ENCODE data around the gene RER1.

RER1 gene

DNA sequence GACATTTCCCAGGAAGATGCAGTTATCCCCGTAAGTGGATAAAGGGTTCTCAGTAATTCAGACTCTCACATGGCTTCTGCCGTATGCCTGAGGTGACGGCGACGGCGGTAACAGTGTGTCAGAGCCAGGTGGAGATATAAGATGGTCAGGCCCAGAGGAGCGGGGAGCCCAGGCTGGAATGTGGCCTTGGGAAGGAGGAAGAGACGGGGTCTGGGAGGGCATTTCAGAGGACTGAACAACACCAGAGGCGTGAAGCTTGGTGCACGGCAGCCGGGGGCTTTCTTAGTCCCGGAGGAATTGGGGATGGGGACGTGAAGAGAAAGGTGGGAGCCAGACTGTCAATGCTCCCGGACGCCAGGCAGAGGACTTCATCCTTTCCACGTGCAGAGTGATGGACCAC lies 1.0 kb downstream of the RER1 start:
- DNase-seq = no peak

DNA sequence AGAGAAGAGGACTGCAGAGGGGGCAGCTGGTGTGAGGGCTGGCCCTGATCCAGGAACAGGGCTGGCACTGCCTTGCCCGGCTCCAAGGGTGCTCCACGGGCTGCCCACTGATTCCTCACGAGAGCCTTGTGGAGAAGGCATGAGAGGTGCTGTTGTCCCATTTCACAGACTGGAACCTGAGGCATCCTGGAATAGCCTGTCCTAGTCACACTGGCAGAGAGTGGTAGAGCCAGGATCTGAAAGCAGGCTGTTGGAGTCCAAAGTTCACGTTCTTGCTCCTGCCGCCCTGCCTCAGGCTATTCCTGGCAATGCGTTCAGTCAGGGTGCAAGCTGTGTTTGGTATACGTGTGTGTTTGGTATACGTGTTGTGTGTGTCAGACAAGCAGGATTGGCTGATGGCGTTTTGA lies 1.8 kb downstream of the RER1 start:
- no peak for DNase-seq

DNA sequence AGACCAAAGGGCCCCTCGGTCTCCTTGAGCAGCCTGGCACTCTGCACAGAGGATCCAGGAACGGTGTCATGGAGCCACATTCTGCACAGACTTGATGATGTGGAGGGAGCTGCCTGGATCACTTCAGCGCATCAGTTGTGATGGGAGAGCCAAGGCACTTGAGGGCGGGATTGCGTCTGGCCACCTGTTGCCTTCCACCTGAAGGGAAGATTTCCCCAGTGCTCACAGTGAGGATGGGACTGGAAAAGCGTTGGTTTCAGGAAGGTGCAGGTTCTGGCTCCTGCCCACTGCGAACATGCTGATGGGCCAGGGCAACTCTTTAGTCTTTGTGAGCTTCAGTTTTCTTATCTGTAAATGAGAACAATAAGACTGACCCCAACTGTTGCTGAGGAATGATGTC lies 2.6 kb downstream of the RER1 start:
- DNase-seq = no peak

DNA sequence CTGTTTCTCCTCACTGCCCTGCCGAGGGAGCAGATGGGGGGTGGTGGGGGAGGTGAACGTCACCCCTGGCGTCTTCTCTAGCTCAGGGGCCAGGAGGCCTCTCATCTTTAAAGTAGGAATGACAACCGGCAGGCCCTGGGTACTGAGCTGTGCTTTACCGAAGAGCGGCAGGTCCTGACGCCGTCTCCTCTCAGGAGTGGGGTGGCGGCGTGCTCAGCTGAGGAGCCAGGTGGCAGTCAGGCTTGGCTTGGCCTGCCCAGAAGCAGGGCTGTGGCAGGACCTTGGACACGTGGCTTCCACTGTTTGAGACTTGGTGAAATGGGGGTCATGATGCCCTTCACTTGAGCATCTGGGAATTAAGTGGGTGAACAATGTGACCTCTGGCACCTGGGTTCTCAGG lies 3.1 kb downstream of the RER1 start:
- no peak for DNase-seq

DNA sequence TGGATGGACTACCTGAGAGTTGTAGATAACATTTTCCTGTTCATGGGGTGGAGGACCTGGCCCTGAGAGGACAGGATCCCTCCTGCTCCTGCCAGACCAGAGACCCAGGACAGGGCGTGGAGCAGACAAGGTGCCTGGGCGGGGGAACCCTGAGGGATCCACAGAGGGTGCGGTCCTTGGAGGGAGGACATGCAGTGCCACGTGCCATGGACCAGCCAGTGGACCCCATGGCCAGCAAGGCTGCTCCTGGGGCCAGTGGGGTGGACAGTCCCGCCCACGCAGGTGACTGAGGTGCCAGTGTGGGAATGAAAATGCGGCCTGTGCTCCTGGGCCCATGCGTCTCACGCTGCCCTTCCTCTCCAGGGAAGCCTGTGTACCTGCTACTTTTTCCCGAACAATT lies 3.6 kb downstream of the RER1 start:
- no peak for DNase-seq

DNA sequence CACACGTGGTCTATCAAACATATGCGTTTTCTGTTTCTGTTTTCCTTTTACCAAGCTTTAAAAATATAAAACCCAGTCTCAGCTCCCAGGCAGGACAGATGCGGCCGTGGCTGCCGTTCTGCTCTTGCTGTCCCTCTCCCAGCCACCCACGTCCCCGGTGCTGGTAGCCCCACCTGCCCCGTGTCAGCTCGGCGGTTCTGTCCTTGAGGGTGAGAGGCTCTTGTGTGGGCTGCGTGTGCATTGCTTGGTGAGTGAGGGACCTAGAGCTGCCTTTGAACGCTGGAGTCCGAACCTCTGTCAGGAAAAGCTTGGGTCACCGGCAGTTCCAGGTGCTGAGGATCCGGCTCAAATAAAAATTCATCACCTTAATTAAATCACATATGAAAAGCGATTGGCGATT lies 4.4 kb downstream of the RER1 start:
- no peak for DNase-seq

DNA sequence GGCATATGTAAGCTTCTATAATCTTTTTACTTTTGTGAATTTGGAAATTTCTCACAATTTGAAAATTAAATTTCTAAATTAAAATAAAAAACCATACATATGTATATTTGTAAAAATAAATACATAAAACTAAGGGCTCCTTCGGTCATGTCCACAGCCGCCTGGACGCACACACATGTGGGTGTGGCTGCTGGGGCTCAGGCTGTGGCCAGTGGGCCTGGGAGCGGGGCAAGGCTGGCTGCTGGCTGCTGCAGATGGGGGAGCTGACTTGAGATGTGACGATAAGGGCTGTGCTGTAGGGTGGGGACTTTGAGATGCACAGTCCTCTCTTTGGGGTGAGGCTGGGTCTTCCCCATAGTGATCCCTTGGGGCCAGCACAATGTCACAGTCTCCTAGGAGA lies 4.8 kb downstream of the RER1 start:
- DNase-seq = no peak

DNA sequence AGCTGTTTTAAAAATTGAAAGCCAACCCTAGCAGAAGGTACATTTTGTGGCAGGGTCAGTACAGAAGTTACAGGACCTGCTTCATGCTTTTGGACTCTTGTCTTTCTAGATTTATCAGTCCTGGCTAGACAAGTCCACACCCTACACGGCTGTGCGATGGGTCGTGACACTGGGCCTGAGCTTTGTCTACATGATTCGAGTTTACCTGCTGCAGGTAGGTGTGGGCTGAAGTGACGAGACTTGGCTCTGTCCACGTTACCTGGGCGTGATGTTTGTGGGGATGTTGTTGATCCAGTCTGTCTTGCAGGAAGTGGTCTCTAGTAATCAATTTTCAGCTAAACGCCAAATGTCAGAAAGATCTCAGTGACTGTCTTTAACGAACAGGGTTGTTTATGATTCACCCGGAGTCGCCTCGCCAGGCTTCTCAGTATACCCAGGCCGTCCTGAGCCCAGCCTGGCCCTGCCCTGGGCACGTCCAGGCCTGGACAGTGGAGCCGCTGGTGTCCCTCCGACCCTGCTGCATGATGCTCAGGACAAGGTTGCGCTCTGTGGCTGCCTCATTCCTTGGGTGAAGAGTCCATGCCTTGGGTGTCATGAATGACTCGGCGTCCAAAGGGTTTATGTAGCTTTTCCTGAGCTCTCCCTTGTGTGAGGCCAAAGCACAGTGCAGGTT lies 5.5 kb downstream of the RER1 start:
- no peak for DNase-seq

DNA sequence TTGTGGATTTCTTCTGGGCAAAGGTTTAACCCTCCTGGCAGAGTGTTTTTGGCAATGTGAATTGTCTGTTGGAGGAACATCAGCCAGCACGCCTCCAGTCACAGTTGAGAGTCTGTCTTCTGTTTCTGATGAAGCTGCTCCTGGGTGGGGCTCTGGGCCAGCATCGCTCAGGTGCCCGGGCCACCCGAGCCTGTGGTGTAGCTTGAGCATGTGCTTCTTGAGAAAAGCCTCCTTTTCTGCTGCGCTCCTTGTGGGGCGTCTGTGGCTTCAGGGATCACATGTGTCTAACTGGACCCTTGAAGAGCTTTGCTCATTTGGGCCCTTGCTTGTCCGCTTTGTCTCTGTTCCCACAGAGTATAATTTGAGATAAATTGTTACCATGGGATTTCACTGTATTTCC lies 7.2 kb downstream of the RER1 start:
- DNase-seq = no peak

DNA sequence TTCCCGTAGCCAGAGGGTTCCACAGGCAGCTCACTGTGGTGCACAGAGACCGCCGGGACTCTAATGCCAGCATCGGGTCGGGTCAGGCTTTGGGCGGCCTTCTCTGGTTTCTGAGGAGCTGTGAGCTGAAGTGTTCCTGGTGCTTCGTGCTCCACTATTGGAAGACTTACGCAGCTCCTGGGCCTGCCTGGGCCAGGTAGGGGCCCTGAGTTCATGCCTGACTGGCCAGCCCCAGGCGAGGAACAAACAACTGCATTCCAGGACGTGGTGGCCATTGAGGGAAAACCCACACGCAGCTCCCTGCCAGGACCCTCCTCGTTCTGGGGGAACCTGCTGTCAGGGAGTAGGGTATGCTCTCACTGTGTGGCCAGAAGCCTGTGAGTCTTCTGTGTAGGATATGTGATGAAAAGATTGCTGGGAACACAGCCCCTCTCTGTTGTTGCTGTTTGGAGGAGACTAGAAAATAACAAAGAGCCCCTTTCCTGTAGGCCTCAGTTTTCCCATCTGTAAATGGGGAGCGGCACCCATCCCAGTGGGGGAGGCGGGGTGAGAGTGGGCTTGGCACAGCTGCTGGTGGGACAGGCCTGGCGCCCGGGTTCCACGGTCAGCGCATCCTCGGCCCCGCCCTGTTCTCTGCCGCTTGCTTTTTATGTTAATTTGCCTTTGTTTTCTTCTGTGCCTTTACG lies 8.4 kb downstream of the RER1 start:
- no peak for DNase-seq

DNA sequence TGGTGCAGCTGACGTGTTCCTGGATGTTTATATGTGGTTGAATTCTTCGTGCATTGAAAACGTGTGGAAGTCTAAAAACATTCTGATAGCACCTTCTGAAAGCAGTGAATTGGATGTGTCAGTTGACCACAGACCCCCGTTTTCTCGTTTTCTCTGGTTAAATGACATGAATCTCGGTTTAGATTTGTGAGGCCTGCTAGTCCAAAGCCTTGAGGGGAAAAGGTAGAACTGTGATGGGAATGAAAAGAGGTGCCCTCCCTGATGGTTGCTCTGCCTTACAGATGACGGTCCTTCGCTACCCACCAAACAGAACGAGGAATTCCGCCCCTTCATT lies 8.9 kb downstream of the RER1 start:
- no peak for DNase-seq

DNA sequence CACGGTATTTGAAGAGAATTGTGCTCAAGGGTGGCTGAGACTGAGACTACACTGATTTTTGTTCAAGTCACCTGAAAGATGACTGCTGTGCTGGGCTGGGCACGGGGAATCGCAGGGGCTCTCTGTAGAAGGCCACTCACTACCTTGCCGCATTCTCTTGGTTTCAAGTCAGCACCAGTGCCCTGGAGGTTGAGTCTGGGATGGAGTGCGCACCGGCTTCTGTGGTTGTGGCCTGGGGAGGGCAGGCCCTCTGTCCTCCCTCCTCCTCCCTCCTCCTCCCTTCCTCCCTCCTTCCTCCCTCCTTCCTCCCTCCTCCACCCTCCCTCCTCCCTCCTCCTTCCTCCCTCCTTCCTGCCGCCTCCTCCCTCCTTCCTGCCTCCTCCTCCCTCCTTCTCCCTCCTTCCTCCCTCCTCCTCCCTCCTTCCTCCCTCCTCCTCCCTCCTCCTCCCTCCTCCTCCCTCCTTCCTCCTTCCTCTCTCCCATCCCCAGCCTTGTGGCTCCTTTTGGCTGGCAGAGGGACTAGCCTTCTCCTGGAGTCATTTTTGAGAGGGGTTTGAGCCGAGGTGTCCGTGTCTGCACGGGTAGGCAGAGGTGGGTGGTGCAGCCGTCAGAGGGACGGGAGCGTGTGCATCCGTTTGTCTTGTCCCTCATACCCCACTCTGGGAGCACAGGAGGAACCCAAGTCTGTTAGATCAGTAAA lies 9.5 kb downstream of the RER1 start:
- no peak for DNase-seq

DNA sequence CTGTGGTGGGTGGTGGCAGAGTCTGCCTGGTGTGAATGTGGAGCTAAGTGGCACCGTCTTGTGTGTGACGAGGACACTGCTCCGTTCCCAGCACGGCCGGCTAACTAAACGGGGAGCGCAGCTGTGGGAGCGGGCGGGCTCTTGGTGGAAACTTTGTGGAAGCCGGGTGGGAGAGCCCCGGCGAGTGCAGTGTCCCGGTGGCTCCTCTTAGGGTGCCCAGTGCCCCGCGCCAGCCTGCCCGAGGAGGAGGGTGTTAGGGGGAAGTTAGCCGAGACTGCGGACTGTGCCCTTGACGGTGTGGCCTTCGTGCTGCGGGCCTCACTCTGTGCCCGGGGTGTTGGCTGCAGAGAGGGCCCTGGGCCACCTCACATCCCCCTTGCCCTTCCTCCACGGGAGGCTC lies 10.8 kb downstream of the RER1 start:
- DNase-seq = no peak

DNA sequence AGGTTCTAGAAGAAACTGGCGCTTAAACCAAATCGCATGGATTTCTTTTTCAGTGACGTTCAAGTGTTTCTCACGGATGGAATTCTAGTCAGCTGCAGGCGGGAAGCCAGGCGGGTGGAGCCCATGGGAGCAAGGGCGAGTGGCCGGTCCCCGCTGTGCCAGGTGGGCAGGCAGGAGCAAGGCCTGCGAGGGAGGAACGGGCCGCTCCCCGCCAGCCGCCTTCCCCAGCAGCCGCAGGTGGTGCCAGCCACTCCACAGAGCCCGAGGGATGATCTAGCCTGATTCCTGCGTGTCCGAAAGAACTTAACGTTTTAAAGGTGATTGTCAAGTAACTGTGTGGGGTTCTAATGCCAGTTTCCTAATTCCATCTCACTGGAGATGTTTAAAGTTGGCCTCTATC lies 11.6 kb downstream of the RER1 start:
- DNase-seq = no peak

DNA sequence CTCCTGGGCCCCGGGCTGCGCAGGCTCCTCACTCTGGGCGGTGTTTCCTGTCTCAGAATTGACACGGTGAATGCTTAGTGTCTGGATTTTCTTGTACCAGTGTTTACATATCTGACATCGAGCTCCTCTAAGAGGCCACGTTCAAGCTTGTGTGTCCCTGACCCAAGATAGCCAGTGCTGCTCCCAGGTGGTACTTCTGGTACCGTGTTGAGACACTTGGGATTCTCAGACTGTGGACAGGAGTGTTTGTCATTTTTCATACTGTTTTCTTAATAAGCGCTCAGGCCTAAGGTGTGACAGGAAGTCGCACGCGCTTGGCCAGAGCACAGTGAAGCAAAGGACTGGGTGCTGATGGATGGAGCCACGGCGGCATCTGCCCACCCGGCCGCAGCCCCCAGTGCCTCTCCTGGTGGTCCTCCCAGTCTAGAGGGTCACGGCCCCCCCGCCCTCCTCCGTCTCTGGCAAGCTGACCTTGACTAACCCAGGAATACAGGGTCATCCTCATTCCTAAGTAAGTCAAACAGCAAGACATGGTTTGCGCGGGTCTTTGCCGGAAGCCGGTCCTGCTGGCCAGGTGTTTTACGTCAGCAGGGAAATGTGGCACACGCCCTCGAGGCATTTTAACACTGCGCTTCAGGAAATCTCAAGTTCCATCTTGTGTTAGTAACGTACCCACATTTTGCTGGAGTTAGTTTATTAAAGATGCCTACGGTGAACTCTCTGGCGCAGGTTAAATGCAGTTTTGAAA lies 12.7 kb downstream of the RER1 start:
- no peak for DNase-seq

DNA sequence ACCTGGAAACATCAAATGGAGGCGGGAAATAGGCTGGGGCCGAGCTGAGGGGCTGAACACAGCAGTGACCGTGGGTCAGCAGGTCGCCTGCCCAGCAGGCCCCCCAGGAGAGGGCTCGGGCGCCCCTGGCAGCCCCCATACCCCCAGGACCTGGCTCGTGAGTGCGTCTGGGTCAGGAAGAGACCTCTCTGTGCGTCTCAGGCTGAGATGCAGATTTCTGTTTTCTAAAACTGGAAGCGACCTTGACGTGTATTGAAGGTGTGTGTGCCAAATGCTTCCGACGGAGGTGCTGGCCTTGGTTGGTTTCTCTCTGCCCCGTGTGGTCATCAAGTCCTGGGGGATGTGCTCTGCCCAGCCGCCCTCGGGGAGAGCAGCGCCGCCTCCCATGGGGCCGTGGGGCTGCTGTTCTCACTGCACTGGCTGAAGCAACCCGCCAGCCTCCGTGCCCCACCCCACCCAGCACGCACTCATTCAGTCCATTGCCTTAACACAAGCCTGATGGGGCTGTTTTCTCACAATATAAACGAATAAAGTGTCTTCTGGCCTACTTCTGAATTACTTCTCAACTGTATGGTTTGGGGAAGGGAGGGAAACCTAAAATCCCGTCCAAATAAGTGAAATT lies 13.4 kb downstream of the RER1 start:
- no peak for DNase-seq

DNA sequence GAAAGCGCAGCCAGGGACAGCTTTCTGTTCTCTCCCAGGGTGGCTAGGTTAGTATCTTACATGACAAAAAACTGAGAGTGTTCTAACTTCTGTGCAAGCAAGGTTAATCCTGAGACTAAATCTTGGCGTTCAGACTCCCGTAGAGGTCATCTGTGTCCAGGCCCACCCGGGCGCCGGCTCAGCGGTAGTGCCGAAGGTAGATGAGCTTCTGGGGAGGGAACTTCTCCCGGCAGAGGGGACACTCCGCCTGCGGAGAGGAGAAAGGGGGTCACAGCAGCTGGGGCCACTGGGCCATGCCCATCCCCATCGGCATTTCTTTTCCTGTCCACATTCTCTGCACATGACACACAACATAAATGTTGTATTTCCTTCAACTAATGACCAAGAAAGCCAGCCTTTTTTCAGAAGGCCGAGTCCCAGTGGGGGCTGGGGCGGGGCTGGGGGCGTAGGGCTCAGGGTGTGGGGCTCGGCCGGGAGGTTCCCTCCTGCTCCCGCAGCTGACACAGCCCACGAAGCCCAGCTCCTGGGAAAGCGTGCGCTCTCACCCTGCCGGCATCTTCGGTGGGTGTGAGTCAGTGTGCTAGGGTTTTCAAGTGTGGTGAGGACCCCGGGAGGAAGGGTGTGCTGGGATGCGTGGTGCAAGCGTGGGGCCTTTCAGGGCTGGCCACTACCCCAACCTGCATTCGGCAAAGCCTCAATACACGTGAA lies 14.1 kb downstream of the RER1 start:
- no peak for DNase-seq

DNA sequence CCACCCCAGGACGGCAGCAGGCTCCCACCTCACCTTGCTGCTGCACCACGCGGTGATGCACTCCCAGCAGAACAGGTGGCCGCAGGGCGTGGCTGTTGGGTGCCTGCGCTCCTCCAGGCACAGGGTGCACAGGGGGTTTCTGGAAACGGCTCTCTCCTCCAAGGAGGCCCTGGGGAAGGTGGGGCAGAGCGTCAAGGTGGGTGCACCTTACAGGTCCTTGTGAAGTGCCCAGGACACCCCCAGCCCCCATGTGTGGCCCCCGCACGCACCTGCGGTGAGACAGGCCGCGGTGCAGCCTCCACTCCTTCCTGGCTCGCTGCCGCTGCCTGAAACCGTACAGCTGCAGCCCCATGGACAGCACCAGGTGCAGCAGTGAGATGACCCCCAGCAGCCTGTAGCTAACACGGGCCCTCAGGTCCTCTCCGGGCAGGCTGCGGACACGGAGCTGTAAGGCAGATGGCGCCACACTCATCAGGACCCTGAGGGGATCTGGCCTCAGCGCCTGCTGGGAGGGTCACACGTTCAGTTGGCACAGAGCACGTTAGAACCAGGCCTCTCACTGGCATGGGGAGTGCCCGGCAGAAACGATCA lies 14.9 kb downstream of the RER1 start:
- no peak for DNase-seq

DNA sequence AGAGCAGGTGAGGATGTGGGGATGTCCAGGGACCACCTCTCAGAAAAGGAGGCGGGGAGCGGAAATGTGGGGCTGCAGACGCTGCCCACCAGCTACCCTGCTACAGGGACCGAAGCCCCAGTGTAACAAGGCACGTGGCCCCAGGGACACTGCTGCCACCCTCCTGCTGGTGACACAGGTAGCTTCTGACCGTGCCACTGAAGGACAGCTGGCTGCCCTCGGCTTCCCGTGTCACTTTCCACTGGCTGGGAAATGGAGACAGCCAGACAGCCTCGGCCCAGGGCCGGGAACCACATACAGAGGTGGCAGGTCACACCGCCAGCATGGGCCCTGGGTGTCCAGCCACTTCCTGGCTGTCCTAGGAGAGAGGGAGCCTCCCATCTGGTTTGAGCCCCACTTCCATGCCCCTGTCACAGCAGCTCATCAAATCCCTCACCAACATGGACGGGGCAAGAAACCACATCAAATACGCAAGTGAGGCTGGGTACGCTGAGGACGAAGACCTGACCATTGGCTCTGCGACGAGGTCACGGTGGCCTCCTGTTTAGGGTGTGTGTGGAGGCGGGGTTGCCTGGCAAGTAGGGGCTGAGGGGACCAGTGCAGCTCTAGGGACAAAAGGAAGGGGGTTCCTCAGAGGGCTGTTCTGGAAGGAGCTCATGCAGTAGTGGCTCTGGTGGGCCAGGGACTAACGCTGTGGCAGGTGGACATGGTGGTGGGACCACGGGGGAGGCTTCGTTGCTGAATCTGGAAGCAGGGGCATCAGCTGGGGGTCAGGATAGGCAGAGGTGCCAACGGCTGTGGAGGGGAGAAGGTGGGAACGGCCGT lies 15.7 kb downstream of the RER1 start:
- DNase-seq = no peak

DNA sequence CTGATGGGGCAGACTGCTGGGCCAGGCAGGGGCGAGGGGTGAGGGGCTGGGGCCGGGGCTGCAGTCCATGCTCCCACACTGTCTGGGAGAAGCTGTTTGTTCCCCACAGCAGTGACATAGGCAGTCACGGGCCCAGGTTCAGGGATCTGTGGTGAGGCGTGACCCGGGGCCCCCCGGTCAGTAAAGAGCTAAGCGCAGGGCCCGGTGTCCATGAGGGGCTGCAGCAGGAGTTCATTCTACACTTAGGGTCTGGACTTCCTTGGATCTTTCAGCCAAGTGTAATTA lies 16.3 kb downstream of the RER1 start:
- DNase-seq = no peak

DNA sequence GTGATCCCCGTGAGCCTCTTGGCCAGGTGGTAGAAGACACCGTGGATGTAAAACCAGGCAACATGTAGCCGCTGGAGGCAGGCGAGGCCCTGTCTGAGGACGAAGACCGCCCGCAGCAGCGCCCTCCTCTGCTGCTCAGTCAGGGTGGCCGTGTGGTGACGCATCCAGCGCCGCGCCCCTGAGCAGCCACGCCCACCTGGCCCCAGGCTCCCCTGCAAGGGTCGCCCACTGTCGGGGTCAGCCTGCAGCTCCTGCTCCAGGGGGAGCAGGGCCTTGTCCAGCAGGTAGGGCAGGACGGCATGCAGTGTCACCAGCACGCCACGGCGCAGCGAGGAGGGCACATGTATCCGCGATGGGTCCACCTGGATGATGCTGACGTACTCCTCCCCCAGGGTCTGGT lies 16.8 kb downstream of the RER1 start:
- no peak for DNase-seq

DNA sequence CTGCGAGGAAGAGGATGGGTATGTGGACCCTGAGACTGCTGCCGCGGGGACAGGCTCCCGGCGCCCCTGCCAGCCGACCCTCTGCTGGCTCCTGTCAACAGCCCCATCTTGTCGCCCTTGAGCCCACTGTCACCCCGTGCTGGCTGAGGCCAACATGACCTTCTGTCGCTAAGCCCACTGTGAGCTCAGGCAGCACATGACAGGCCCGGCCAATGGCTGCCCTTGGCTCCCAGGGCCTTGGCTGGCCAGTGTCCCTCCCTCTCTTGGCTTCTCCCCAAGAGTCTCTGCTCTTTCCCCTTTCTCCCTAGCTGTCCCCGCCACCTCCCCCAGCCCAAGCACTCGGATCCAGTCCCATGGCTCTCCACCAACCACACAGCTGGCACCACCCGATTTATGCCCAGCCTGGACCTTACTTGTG lies 17.2 kb downstream of the RER1 start:
- no peak for DNase-seq

All from NCI-H2081 (cell line).